Ishikawa (cell line): ENCODE results near the gene EDN1.

Experiments
- EGR1 ChIP-seq: IDR thresholded peaks from 2 replicates; pipeline ENCODE4 v1.6.1; 2012
- EP300 ChIP-seq: IDR thresholded peaks from 2 replicates; pipeline ENCODE4 v1.6.1; 2012; ENCODE audit warnings: borderline replicate concordance
- TEAD4 ChIP-seq: IDR thresholded peaks from 2 replicates; pipeline ENCODE4 v1.6.1; 2012
- TF ChIP-seq, protein P1 (sequence below): IDR thresholded peaks from 2 replicates; pipeline ENCODE4 v1.6.1; 2012; ENCODE audit warnings: low read depth, mild to moderate bottlenecking
- TF ChIP-seq, protein P2 (sequence below): IDR thresholded peaks from 2 replicates; pipeline ENCODE4 v1.6.1; 2012

DNA sequence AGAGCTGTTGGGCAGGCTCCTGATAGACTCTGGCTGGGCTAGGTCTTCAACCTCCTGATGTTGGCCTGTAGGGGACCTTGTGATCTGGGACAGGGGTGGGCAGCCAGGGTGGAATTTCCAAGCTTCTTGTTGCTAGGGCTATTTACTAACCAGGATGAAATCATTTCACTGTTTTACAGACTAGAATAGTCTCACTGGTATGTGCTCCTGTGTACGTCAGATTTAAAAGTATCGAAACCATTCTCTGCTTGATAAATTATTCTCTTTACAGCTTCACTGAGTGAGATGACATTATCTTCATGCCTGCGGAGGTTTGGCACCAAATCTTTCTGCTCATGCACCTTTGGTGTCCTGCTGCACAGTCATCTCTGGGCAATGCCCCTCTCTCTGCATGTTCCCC lies 10.9 kb downstream of the EDN1 start:
- TF ChIP-seq TEAD4 (no peak), EP300 (no peak), EGR1 (no peak)
- TF ChIP-seq, protein P1, sequence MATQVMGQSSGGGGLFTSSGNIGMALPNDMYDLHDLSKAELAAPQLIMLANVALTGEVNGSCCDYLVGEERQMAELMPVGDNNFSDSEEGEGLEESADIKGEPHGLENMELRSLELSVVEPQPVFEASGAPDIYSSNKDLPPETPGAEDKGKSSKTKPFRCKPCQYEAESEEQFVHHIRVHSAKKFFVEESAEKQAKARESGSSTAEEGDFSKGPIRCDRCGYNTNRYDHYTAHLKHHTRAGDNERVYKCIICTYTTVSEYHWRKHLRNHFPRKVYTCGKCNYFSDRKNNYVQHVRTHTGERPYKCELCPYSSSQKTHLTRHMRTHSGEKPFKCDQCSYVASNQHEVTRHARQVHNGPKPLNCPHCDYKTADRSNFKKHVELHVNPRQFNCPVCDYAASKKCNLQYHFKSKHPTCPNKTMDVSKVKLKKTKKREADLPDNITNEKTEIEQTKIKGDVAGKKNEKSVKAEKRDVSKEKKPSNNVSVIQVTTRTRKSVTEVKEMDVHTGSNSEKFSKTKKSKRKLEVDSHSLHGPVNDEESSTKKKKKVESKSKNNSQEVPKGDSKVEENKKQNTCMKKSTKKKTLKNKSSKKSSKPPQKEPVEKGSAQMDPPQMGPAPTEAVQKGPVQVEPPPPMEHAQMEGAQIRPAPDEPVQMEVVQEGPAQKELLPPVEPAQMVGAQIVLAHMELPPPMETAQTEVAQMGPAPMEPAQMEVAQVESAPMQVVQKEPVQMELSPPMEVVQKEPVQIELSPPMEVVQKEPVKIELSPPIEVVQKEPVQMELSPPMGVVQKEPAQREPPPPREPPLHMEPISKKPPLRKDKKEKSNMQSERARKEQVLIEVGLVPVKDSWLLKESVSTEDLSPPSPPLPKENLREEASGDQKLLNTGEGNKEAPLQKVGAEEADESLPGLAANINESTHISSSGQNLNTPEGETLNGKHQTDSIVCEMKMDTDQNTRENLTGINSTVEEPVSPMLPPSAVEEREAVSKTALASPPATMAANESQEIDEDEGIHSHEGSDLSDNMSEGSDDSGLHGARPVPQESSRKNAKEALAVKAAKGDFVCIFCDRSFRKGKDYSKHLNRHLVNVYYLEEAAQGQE: no peak
- TF ChIP-seq, protein P2, sequence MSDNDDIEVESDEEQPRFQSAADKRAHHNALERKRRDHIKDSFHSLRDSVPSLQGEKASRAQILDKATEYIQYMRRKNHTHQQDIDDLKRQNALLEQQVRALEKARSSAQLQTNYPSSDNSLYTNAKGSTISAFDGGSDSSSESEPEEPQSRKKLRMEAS: no peak
